Breast epithelium (tissue), 3 donors: Measurements from ENCODE around the gene BAIAP3.

ENCODE experiments used
- CTCF ChIP-seq, 3 donors: fragments of 450-650 bp; IDR thresholded peaks; one replicate each; pipeline ENCODE4 v1.5.1; 2016 to 2017; ENCODE audit warnings: antibody characterized with exemption in 3 of 3, mild to moderate bottlenecking in 3 of 3, moderate library complexity in 3 of 3
- POLR2A ChIP-seq: fragments of 450-650 bp; IDR thresholded peaks from one replicate; pipeline ENCODE4 v1.6.1; 2016; ENCODE audit warnings: antibody characterized with exemption, mild to moderate bottlenecking, moderate library complexity

DNA sequence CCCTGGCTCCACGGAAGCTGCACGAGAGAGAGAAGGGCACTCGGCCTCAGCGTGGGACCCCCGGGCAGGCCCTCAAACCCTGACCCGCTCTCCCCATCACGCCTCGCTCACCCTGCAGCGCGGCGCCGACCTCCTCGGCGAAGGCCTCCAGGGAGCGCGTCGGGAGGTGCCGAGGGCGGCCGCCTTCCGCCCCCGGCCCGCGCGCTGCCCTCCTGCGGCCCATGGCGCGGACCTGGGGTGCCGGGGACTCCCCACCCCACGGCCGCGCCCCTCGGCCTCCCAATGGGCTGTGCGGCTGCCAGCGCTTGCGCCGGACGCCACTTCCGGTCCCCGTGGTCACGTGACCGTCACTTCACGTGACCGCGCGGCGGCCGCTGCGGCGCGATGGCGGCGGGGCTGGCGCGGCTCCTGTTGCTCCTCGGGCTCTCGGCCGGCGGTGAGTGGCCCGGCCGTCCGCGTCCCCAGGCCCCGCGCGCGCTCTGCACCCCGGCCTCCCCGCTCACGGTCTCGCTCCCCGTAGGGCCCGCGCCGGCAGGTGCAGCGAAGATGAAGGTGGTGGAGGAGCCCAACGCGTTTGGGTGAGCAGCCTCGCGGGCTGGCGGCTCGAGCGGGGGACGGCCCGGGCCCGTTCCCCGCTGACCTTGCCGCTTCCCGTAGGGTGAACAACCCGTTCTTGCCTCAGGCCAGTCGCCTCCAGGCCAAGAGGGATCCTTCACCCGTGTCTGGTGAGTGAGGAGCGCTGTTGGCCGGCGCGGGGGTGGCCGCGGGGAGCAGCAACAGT, 18.3 kb downstream of the BAIAP3 start, which contains the start of the genes GNPTG and TSR3:
- TF ChIP-seq CTCF (IDR thresholded peaks at IDR 0.05) (peak in 1 of 3 donors; percentile 11), POLR2A (no peak)
